HepG2 (cell line): ENCODE results near the gene FAM43B. TPM values are rescaled to one million over a fixed set of nuclear protein-coding genes. Genes with fewer than 3 reads are reported as not detected.

ENCODE experiments used
- ATAC-seq: fragments of 200-7000 bp; cut with Tn5 transposase; 3 replicates; pipeline ENCODE4 v1.9.1; 2020; ENCODE audit warnings: mild to moderate bottlenecking, moderate library complexity
- BruUV-seq: library from RNA; stranded (reverse); fragments of 400-500 nt; replicated peaks from 2 replicates; lab custom pipeline; 2021; lab: Mats Ljungman, UMichigan
- CTCF ChIA-PET: fragments of 300-600 bp; formaldehyde crosslinking; extraction: SDS; loops from one replicate; lab custom pipeline; 2021; ENCODE audit warnings: low total read pairs, inconsistent platforms, low intra/inter-chr PET ratio; lab: Yijun Ruan, JAX
- POLR2A ChIA-PET: fragments of 350-600 bp; sonication (Branson Sonifier 250); formaldehyde crosslinking; loops from one replicate; lab custom pipeline; 2020; ENCODE audit warnings: antibody characterized with exemption, inconsistent platforms; lab: Yijun Ruan, JAX
- DNase-seq: peaks from one replicate; pipeline ENCODE4 v3.0.0-alpha.2; 2015; ENCODE audit warnings: low spot score
- FAIRE-seq: peaks from 3 replicates; lab custom pipeline; 2011; peaks lifted over from hg19 to GRCh38; lab: Jason Lieb, UNC
- H2AFZ ChIP-seq: one replicate; pipeline ENCODE4 v1.6.1; 2011; ENCODE audit warnings: low read length, inconsistent platforms
- H3K27ac ChIP-seq: fragments of 300-600 bp; 3 replicates; pipeline ENCODE4 v1.8.0; 2011; ENCODE audit warnings: mixed run types, mild to moderate bottlenecking, mixed read lengths, low read length, inconsistent platforms; ENCODE audit not compliant: insufficient read depth; ENCODE audit errors: extremely low read length
- H3K27me3 ChIP-seq, 2 experiments: fragments of 200-600 bp in 1 of 2; 2 replicates in 1 of 2; 3 replicates in 1 of 2; pipeline versions ENCODE4 v1.6.0 to v1.8.0; 2011; ENCODE audit warnings: low read length in 2 of 2, mild to moderate bottlenecking in 2 of 2, moderate library complexity in 2 of 2, inconsistent platforms in 1 of 2; ENCODE audit not compliant: insufficient read depth in 2 of 2, control insufficient read depth in 1 of 2
- H3K36me3 ChIP-seq, 2 experiments: fragments of 200-600 bp in 1 of 2; replicated peaks in 1 of 2; 2 replicates in 1 of 2; 3 replicates in 1 of 2; pipeline versions ENCODE4 v1.5.1 to v1.8.0; 2011; ENCODE audit warnings: low read length in 2 of 2, inconsistent platforms in 1 of 2; ENCODE audit not compliant: insufficient read depth in 2 of 2, control insufficient read depth in 1 of 2
- H3K4me1 ChIP-seq: 2 replicates; pipeline ENCODE4 v1.5.1; 2012; ENCODE audit warnings: low read length, inconsistent platforms; ENCODE audit not compliant: insufficient read depth
- H3K4me2 ChIP-seq: 2 replicates; pipeline ENCODE4 v1.6.0; 2011; ENCODE audit warnings: low read depth, low read length, inconsistent platforms
- H3K4me3 ChIP-seq, 3 experiments: fragments of 200-600 bp in 1 of 3; sonication (generic), shearing (Covaris generic) in 1 of 3; replicated peaks in 1 of 3; 2 replicates each; pipeline ENCODE4 v1.5.1; 2011 to 2016; ENCODE audit warnings: low read length in 3 of 3, inconsistent platforms in 2 of 3, low read depth in 2 of 3, mild to moderate bottlenecking in 2 of 3, control low read depth in 1 of 3, mixed read lengths in 1 of 3; ENCODE audit not compliant: insufficient read depth in 1 of 3
- H3K79me2 ChIP-seq: one replicate; pipeline ENCODE4 v1.6.1; 2011; ENCODE audit warnings: low read length, inconsistent platforms; ENCODE audit not compliant: insufficient read depth
- H3K9ac ChIP-seq: 2 replicates; pipeline ENCODE4 v1.6.0; 2011; ENCODE audit warnings: mild to moderate bottlenecking, low read depth, low read length, inconsistent platforms; ENCODE audit not compliant: insufficient read depth
- H3K9me3 ChIP-seq: 2 replicates; pipeline ENCODE4 v1.5.1; 2012; ENCODE audit warnings: mild to moderate bottlenecking, low read length
- H4K20me1 ChIP-seq: 2 replicates; pipeline ENCODE4 v1.6.0; 2011; ENCODE audit warnings: inconsistent platforms, mild to moderate bottlenecking, low read length, moderate library complexity; ENCODE audit not compliant: insufficient read depth
- CEBPG ChIP-seq: IDR thresholded peaks from 2 replicates; pipeline ENCODE4 v1.6.1; 2016
- GLI4 ChIP-seq: sonication (generic); formaldehyde crosslinking; IDR thresholded peaks from 2 replicates; pipeline ENCODE4 v1.5.1; 2020; ENCODE audit warnings: missing genetic modification reagents, mild to moderate bottlenecking, moderate library complexity, borderline replicate concordance
- HNF4G ChIP-seq, 2 experiments: sonication (generic) in 1 of 2; formaldehyde crosslinking in 1 of 2; IDR thresholded peaks; 2 replicates each; pipeline versions ENCODE4 v1.4.0 to v1.6.1; 2011 to 2020; ENCODE audit warnings: borderline replicate concordance in 2 of 2, low read depth in 2 of 2, mild to moderate bottlenecking in 2 of 2, low read length in 1 of 2, missing genetic modification reagents in 1 of 2, moderate library complexity in 1 of 2
- SMARCC2 ChIP-seq: fragments of 450-650 bp; IDR thresholded peaks from 2 replicates; pipeline ENCODE4 v1.6.1; 2017; ENCODE audit warnings: antibody characterized with exemption, mild to moderate bottlenecking
- TBP ChIP-seq: sonication (generic); formaldehyde crosslinking; IDR thresholded peaks from 2 replicates; pipeline ENCODE4 v1.5.0; 2020; ENCODE audit warnings: missing genetic modification reagents
- ZNF136 ChIP-seq: sonication (generic); formaldehyde crosslinking; IDR thresholded peaks from 2 replicates; pipeline ENCODE4 v1.8.1; 2022; ENCODE audit warnings: low read depth, mild to moderate bottlenecking, moderate library complexity, missing genetic modification reagents
- ZNF552 ChIP-seq: sonication (generic); formaldehyde crosslinking; IDR thresholded peaks from 2 replicates; pipeline ENCODE4 v1.9.0; 2022; ENCODE audit warnings: missing genetic modification reagents, mild to moderate bottlenecking, borderline replicate concordance
- ZNF75D ChIP-seq: sonication (generic); formaldehyde crosslinking; IDR thresholded peaks from 2 replicates; pipeline ENCODE4 v1.8.1; 2023; ENCODE audit warnings: missing genetic modification reagents, mild to moderate bottlenecking, borderline replicate concordance
- ZNF776 ChIP-seq: sonication (generic); formaldehyde crosslinking; IDR thresholded peaks from 2 replicates; pipeline ENCODE4 v1.4.0; 2020; ENCODE audit warnings: mild to moderate bottlenecking, missing genetic modification reagents
- ZNF879 ChIP-seq: sonication (generic); formaldehyde crosslinking; IDR thresholded peaks from 2 replicates; pipeline ENCODE4 v1.8.1; 2023; ENCODE audit warnings: missing genetic modification reagents
- WGBS: methylation state at CpG from one replicate; pipeline ENCODE4 v1.1.6; 2017; ENCODE audit warnings: low lambda C conversion rate; 5-methylcytosine and 5-hydroxymethylcytosine counted together
- in situ Hi-C: cut with HindIII; loops from 2 replicates; pipeline ENCODE4 v1.10.0; 2017; ENCODE audit warnings: low pct_unique_long_range_greater_than_20kb; ENCODE audit not compliant: extremely low pct_ligation_motif_present
- intact Hi-C: fragments of 100-400 bp; cut with micrococcal nuclease; formaldehyde crosslinking; loops from one replicate; pipeline ENCODE4 v1.10.0; 2022; ENCODE audit not compliant: unreplicated experiment
- polyA plus RNA-seq, 8 experiments: library from polyadenylated mRNA; depleted of rRNA in 3 of 8; stranded (reverse) in 7 of 8; unstranded in 1 of 8; fragments of >200 nt; fragmentation: Illumina TruSeq in 4 of 8; extraction: Trizol in 4 of 8; gene quantifications; 2 replicates each; pipeline versions ENCODE4 v1.2.1 to v1.2.3, GENCODE V29; 2011 to 2016; ENCODE audit warnings: low read depth in 4 of 8, missing spikeins in 1 of 8, mixed read lengths in 1 of 8; ENCODE audit not compliant: insufficient read depth in 1 of 8
- total RNA-seq, 5 experiments: library from RNA; depleted of rRNA; stranded (reverse); fragments of >200 nt; fragmentation: Illumina TruSeq; extraction: Trizol; gene quantifications; 2 replicates each; pipeline ENCODE4 v1.2.3, GENCODE V29; 2016; ENCODE audit warnings: low read depth in 1 of 5
- TF ChIP-seq, protein P1 (sequence below): sonication (generic); formaldehyde crosslinking; IDR thresholded peaks from 2 replicates; pipeline ENCODE4 v1.4.0; 2020; ENCODE audit warnings: missing genetic modification reagents
- TF ChIP-seq, protein P2 (sequence below): sonication (generic); formaldehyde crosslinking; IDR thresholded peaks from 2 replicates; pipeline ENCODE4 v1.4.0; 2020; ENCODE audit warnings: missing genetic modification reagents
- TF ChIP-seq, protein P3 (sequence below): sonication (generic); formaldehyde crosslinking; IDR thresholded peaks from 2 replicates; pipeline ENCODE4 v1.4.0; 2020; ENCODE audit warnings: mild to moderate bottlenecking, missing genetic modification reagents

Gene FAM43B
- total and polyA plus RNA-seq, 2 of the 13 experiments (the other 11 are each of a cell fraction or from before 2014, with no cell fraction given), result 0.63 to 3.7 TPM

DNA sequence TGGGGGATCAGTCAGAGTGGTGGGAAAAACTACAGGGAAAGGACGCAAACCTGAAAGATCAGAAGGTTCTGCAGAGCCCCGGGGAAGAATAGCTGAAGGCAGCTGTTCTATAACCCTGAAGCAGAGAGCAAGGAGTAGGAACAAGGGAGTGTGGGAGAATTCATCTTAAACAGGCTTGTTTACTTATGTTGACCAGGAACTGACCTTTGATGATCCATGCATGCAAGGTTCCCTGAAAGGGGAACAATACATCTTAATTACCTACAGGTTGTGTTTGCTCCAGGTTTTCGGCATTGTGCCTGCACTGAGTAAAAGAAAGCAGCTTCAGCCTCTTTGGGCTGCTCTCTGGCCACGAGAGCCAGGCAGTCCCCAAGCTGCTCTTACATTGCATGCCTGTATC is 18.7 kb upstream of the FAM43B start (continued):
- TF ChIP-seq ZNF776 (CRISPR knock-in tag), result no peak

DNA sequence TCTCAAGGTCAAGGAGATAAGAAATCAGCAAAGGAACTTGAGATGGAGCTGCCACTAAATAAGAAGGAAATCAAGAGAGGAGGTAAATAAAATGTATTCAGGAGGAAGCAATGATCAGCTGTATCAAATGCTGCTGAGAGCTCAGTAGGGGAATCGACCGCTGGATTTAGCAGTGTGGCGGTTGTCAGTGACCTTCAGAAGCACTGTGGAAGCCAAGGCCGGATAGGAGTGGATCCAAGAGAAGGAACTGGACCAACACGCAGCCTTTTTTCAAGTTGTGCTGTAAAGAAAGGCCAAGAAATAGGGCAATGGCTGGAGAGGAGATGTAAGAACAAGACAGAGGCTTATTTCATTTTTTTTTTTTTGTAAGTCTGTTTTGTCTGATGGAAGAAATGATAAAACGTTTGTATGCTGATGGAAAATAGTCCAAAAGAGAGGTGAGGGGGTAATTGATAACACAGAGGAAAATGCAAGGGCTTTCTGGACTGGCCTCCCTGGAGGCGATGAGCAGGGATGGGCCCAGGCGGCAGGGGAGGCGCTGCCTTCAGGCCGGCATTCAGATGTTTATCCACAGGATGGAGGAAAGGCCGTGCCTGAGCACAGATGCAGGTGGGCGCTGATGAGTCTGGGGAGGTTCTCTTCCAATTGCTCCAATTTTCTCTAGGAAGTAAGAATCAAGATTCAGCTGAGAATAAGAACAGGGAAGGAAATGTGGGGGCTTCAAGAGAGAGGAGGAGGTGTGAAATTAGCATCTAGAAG is 17.5 kb upstream of the FAM43B start:
- FAIRE-seq (no peak), ATAC-seq (no peak), DNase-seq (no peak)
- no peaks in the 10 kb centered on the region for H3K79me2 ChIP-seq
- H2AFZ ChIP-seq, result no peak overlapping the region
- intact Hi-C loops (no loop called here), in situ Hi-C loops (loop anchor here (5.0 kb wide), 1 partner anchor 102 kb away; no protein-coding TSS in a partner anchor)
- peaks cover 17% of the 10 kb centered on the region for H3K4me1 ChIP-seq
- H3K4me2 ChIP-seq, result no peak overlapping the region
- H3K4me3 ChIP-seq, result no peak overlapping the region
- H3K9me3 ChIP-seq, result no peaks in the 10 kb centered on the region
- peaks cover 3 to 40% of the 10 kb centered on the region in 2 experiments; a peak in 4 of 5 replicates for H3K27me3 ChIP-seq
- POLR2A ChIA-PET, result interaction anchor here (1.1 kb wide), 1 partner anchor 17 kb away, joined by 3 read pairs; the partner anchor contains the start of gene FAM43B
- BruUV-seq, result no TSS peak
- H4K20me1 ChIP-seq, result no peaks in the 10 kb centered on the region
- CTCF ChIA-PET, result no interaction called here
- no peaks in the 10 kb centered on the region for H3K36me3 ChIP-seq
- WGBS, result 33% methylated on average over 12 of the region's 12 CpGs
- H3K9ac ChIP-seq, result no peak overlapping the region
- no peak overlapping the region for H3K27ac ChIP-seq
- TF ChIP-seq SMARCC2, result no peak
- no peak for TF ChIP-seq TBP (CRISPR knock-in tag)
- TF ChIP-seq, protein P1, sequence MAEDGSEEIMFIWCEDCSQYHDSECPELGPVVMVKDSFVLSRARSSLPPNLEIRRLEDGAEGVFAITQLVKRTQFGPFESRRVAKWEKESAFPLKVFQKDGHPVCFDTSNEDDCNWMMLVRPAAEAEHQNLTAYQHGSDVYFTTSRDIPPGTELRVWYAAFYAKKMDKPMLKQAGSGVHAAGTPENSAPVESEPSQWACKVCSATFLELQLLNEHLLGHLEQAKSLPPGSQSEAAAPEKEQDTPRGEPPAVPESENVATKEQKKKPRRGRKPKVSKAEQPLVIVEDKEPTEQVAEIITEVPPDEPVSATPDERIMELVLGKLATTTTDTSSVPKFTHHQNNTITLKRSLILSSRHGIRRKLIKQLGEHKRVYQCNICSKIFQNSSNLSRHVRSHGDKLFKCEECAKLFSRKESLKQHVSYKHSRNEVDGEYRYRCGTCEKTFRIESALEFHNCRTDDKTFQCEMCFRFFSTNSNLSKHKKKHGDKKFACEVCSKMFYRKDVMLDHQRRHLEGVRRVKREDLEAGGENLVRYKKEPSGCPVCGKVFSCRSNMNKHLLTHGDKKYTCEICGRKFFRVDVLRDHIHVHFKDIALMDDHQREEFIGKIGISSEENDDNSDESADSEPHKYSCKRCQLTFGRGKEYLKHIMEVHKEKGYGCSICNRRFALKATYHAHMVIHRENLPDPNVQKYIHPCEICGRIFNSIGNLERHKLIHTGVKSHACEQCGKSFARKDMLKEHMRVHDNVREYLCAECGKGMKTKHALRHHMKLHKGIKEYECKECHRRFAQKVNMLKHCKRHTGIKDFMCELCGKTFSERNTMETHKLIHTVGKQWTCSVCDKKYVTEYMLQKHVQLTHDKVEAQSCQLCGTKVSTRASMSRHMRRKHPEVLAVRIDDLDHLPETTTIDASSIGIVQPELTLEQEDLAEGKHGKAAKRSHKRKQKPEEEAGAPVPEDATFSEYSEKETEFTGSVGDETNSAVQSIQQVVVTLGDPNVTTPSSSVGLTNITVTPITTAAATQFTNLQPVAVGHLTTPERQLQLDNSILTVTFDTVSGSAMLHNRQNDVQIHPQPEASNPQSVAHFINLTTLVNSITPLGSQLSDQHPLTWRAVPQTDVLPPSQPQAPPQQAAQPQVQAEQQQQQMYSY (CRISPR knock-in tag), result no peak
- no peak for TF ChIP-seq ZNF136 (CRISPR knock-in tag)
- no peak for TF ChIP-seq ZNF879 (CRISPR knock-in tag)
- TF ChIP-seq, protein P2, sequence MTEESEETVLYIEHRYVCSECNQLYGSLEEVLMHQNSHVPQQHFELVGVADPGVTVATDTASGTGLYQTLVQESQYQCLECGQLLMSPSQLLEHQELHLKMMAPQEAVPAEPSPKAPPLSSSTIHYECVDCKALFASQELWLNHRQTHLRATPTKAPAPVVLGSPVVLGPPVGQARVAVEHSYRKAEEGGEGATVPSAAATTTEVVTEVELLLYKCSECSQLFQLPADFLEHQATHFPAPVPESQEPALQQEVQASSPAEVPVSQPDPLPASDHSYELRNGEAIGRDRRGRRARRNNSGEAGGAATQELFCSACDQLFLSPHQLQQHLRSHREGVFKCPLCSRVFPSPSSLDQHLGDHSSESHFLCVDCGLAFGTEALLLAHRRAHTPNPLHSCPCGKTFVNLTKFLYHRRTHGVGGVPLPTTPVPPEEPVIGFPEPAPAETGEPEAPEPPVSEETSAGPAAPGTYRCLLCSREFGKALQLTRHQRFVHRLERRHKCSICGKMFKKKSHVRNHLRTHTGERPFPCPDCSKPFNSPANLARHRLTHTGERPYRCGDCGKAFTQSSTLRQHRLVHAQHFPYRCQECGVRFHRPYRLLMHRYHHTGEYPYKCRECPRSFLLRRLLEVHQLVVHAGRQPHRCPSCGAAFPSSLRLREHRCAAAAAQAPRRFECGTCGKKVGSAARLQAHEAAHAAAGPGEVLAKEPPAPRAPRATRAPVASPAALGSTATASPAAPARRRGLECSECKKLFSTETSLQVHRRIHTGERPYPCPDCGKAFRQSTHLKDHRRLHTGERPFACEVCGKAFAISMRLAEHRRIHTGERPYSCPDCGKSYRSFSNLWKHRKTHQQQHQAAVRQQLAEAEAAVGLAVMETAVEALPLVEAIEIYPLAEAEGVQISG (CRISPR knock-in tag), result no peak
- no peak for TF ChIP-seq ZNF75D (CRISPR knock-in tag)
- no peak for TF ChIP-seq GLI4 (CRISPR knock-in tag)
- TF ChIP-seq, protein P3, sequence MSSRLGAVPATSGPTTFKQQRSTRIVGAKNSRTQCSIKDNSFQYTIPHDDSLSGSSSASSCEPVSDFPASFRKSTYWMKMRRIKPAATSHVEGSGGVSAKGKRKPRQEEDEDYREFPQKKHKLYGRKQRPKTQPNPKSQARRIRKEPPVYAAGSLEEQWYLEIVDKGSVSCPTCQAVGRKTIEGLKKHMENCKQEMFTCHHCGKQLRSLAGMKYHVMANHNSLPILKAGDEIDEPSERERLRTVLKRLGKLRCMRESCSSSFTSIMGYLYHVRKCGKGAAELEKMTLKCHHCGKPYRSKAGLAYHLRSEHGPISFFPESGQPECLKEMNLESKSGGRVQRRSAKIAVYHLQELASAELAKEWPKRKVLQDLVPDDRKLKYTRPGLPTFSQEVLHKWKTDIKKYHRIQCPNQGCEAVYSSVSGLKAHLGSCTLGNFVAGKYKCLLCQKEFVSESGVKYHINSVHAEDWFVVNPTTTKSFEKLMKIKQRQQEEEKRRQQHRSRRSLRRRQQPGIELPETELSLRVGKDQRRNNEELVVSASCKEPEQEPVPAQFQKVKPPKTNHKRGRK (CRISPR knock-in tag), result no peak
- TF ChIP-seq ZNF552, result no peak
- no peak for TF ChIP-seq CEBPG (CRISPR knock-in tag)
- no peak for TF ChIP-seq HNF4G (IDR thresholded peaks at IDR 0.05; ENCODE audit: borderline replicate concordance, low read depth, low read length)
- no peak for TF ChIP-seq HNF4G (CRISPR knock-in tag; IDR thresholded peaks at IDR 0.05; ENCODE audit: borderline replicate concordance, low read depth)
